ENCODE measurements around the gene HOXD13.

HOXD13 gene

GRCh38 chr2:176089843-176090395 lies 2.6 kb upstream of the HOXD13 start:
- no peak overlapping the region for H3K9ac ChIP-seq
- peaks cover 0 to 12% (median 0%) of the 10 kb centered on the region in 10 experiments; a peak in 5 of 20 replicates for H3K4me1 ChIP-seq
- H4K20me1 ChIP-seq: peaks cover 0 to 97% (median 74%) of the 10 kb centered on the region in 11 experiments; a peak in 17 of 22 replicates
- no peak overlapping the region for H3K4me2 ChIP-seq
- H3K36me3 ChIP-seq: no peaks in the 10 kb centered on the region
- H3K27me3 ChIP-seq: peaks cover 100% of the 10 kb centered on the region in 11 experiments
- no peak for TF ChIP-seq Cebpa-rat (IDR thresholded peaks at IDR 0.05)
- no peak overlapping the region for H3K27ac ChIP-seq
- H3K9me3 ChIP-seq (replicated peaks in 1 of 11): peaks cover 12 to 45% (median 23%) of the 10 kb centered on the region in 11 experiments; a peak in 21 of 22 replicates
- H3K4me3 ChIP-seq: no peak overlapping the region

GRCh38 chr2:176090862-176091261 lies 1.7 kb upstream of the HOXD13 start:
- H3K9me3 ChIP-seq (replicated peaks in 1 of 11): peaks cover 9 to 35% (median 14%) of the 10 kb centered on the region in 11 experiments; a peak in 20 of 22 replicates
- no peak for TF ChIP-seq Cebpa-rat (IDR thresholded peaks at IDR 0.05)
- no peaks in the 10 kb centered on the region for H3K36me3 ChIP-seq
- no peak overlapping the region for H3K4me3 ChIP-seq
- no peak overlapping the region for H3K27ac ChIP-seq
- H3K4me2 ChIP-seq: no peak overlapping the region
- H3K4me1 ChIP-seq: peaks cover 0 to 11% (median 0%) of the 10 kb centered on the region in 10 experiments; a peak in 4 of 20 replicates
- H3K9ac ChIP-seq: no peak overlapping the region
- peaks cover 0 to 94% (median 68%) of the 10 kb centered on the region in 11 experiments; a peak in 17 of 22 replicates for H4K20me1 ChIP-seq
- peaks cover 100% of the 10 kb centered on the region in 11 experiments for H3K27me3 ChIP-seq

GRCh38 chr2:176091329-176092258 lies 927 bp upstream of the HOXD13 start:
- Histone ChIP-seq H3K9ac (no peak overlapping the region), H4K20me1 (peaks cover 0 to 92% (median 70%) of the 10 kb centered on the region in 11 experiments; a peak in 18 of 22 replicates), H3K36me3 (no peaks in the 10 kb centered on the region), H3K4me1 (peaks cover under 1 to 6% (median 2%) of the 10 kb centered on the region in 10 experiments; a peak in 12 of 20 replicates), H3K4me2 (peak overlapping the region in 2 of 11 experiments; percentile 20 to 33; a peak in 1 of 22 replicates), H3K27ac (no peak overlapping the region), H3K27me3 (peaks cover 100% of the 10 kb centered on the region in 11 experiments), H3K4me3 (no peak overlapping the region), H3K9me3 (replicated peaks in 1 of 11) (peaks cover 9 to 34% (median 14%) of the 10 kb centered on the region in 11 experiments; a peak in 20 of 22 replicates)
- TF ChIP-seq Cebpa-rat (IDR thresholded peaks at IDR 0.05): no peak

- peak overlapping the region in 10 of 11 experiments; percentile 10 to 75 (median 28); a peak in 12 of 22 replicates for H3K4me2 ChIP-seq
- H3K27ac ChIP-seq: no peak overlapping the region
- H3K9ac ChIP-seq: no peak overlapping the region
- peaks cover 0 to 94% (median 70%) of the 10 kb centered on the region in 11 experiments; a peak in 17 of 22 replicates for H4K20me1 ChIP-seq
- no peak for TF ChIP-seq Cebpa-rat (IDR thresholded peaks at IDR 0.05)
- H3K36me3 ChIP-seq: no peaks in the 10 kb centered on the region
- H3K9me3 ChIP-seq (replicated peaks in 1 of 11): peaks cover 9 to 34% (median 14%) of the 10 kb centered on the region in 11 experiments; a peak in 20 of 22 replicates
- peaks cover 6 to 19% (median 11%) of the 10 kb centered on the region in 10 experiments; a peak in 15 of 20 replicates for H3K4me1 ChIP-seq
- H3K4me3 ChIP-seq: peak overlapping the region in 8 of 10 experiments; percentile 7 to 44 (median 30); a peak in 13 of 20 replicates
- H3K27me3 ChIP-seq: peaks cover 100% of the 10 kb centered on the region in 11 experiments
Measured at GRCh38 chr2:176093145-176093897, 800 bp downstream of the HOXD13 start.

- no peak overlapping the region for H3K9ac ChIP-seq
- H3K27ac ChIP-seq: no peak overlapping the region
- no peak for TF ChIP-seq Cebpa-rat (IDR thresholded peaks at IDR 0.05)
- H3K4me3 ChIP-seq: no peak overlapping the region
- H3K4me2 ChIP-seq: no peak overlapping the region
- peaks cover 9 to 34% (median 14%) of the 10 kb centered on the region in 11 experiments; a peak in 20 of 22 replicates for H3K9me3 ChIP-seq (replicated peaks in 1 of 11)
- H3K4me1 ChIP-seq: peaks cover 6 to 19% (median 11%) of the 10 kb centered on the region in 10 experiments; a peak in 15 of 20 replicates
- peaks cover 100% of the 10 kb centered on the region in 11 experiments for H3K27me3 ChIP-seq
- peaks cover 0 to 94% (median 68%) of the 10 kb centered on the region in 11 experiments; a peak in 17 of 22 replicates for H4K20me1 ChIP-seq
- no peaks in the 10 kb centered on the region for H3K36me3 ChIP-seq
Measured at GRCh38 chr2:176093898-176094249, 1.4 kb downstream of the HOXD13 start.

GRCh38 chr2:176094349-176094748 lies 1.8 kb downstream of the HOXD13 start:
- H3K4me2 ChIP-seq: no peak overlapping the region
- H3K4me3 ChIP-seq: no peak overlapping the region
- H3K27ac ChIP-seq: no peak overlapping the region
- peaks cover 9 to 39% (median 18%) of the 10 kb centered on the region in 11 experiments; a peak in 20 of 22 replicates for H3K9me3 ChIP-seq (replicated peaks in 1 of 11)
- peaks cover 6 to 19% (median 11%) of the 10 kb centered on the region in 10 experiments; a peak in 15 of 20 replicates for H3K4me1 ChIP-seq
- H4K20me1 ChIP-seq: peaks cover 0 to 94% (median 71%) of the 10 kb centered on the region in 11 experiments; a peak in 17 of 22 replicates
- H3K36me3 ChIP-seq: no peaks in the 10 kb centered on the region
- H3K9ac ChIP-seq: no peak overlapping the region
- peaks cover 100% of the 10 kb centered on the region in 11 experiments for H3K27me3 ChIP-seq
- TF ChIP-seq Cebpa-rat (IDR thresholded peaks at IDR 0.05): no peak

GRCh38 chr2:176095421-176095820 lies 2.9 kb downstream of the HOXD13 start:
- peaks cover 100% of the 10 kb centered on the region in 11 experiments for H3K27me3 ChIP-seq

More at GRCh38 chr2:176095421-176095820, 2.9 kb downstream of the HOXD13 start:
- peaks cover 16 to 49% (median 28%) of the 10 kb centered on the region in 11 experiments for H3K9me3 ChIP-seq (replicated peaks in 1 of 11)
- H3K9ac ChIP-seq: no peak overlapping the region
- H3K27ac ChIP-seq: no peak overlapping the region
- no peak for TF ChIP-seq Cebpa-rat (IDR thresholded peaks at IDR 0.05)
- peaks cover 6 to 19% (median 11%) of the 10 kb centered on the region in 10 experiments; a peak in 15 of 20 replicates for H3K4me1 ChIP-seq
- H3K4me3 ChIP-seq: no peak overlapping the region
- H3K4me2 ChIP-seq: no peak overlapping the region
- H3K36me3 ChIP-seq: no peaks in the 10 kb centered on the region
- peaks cover 0 to 93% (median 71%) of the 10 kb centered on the region in 11 experiments; a peak in 17 of 22 replicates for H4K20me1 ChIP-seq

Data from BLaER1 treated with 17β-estradiol and CSF1 and Interleukin-3, amounts not matched to agents 10 nM and 100 nM (cell line).